WTC11 (cell line): ENCODE results near the gene GCM1.
"Not testable (repeated sequence)": the region's sequence is repeated elsewhere in the genome, so short reads cannot be mapped to it uniquely, and the experiment has no call there.

Experiments
- AFF4 ChIP-seq: sonication (generic); formaldehyde crosslinking; IDR thresholded peaks from 2 replicates; pipeline ENCODE4 v1.8.1; 2023; ENCODE audit warnings: mild to moderate bottlenecking, missing genetic modification reagents, borderline replicate concordance
- CREB1 ChIP-seq: sonication (generic); formaldehyde crosslinking; IDR thresholded peaks from 2 replicates; pipeline ENCODE4 v1.8.0; 2023; ENCODE audit warnings: mild to moderate bottlenecking, missing genetic modification reagents
- CTCF ChIP-seq: fragments of 200-600 bp; IDR thresholded peaks from 2 replicates; pipeline ENCODE4 v1.8.0; 2022; ENCODE audit warnings: antibody characterized with exemption
- E2F5 ChIP-seq: sonication (generic); formaldehyde crosslinking; IDR thresholded peaks from 2 replicates; pipeline ENCODE4 v1.8.1; 2022; ENCODE audit warnings: mild to moderate bottlenecking, moderate library complexity, missing genetic modification reagents
- FOXK1 ChIP-seq: sonication (generic); formaldehyde crosslinking; IDR thresholded peaks from 2 replicates; pipeline ENCODE4 v1.8.0; 2022; ENCODE audit warnings: mild to moderate bottlenecking, moderate library complexity, missing genetic modification reagents
- IRF2 ChIP-seq: sonication (generic); formaldehyde crosslinking; IDR thresholded peaks from 2 replicates; pipeline ENCODE4 v1.8.0; 2022; ENCODE audit warnings: low read depth, missing genetic modification reagents, borderline replicate concordance
- JAZF1 ChIP-seq: fragments of 250-450 bp; sonication (Bioruptor Pico); IDR thresholded peaks from 2 replicates; pipeline ENCODE4 v1.9.0; 2021; ENCODE audit warnings: moderate library complexity, mild to moderate bottlenecking, inconsistent platforms
- JUN ChIP-seq: sonication (generic); formaldehyde crosslinking; IDR thresholded peaks from 2 replicates; pipeline ENCODE4 v1.8.0; 2023; ENCODE audit warnings: mild to moderate bottlenecking, missing genetic modification reagents
- KAT7 ChIP-seq: sonication (generic); formaldehyde crosslinking; IDR thresholded peaks from 2 replicates; pipeline ENCODE4 v1.8.1; 2023; ENCODE audit warnings: missing genetic modification reagents, mild to moderate bottlenecking, borderline replicate concordance
- SP1 ChIP-seq: sonication (generic); formaldehyde crosslinking; conservative IDR thresholded peaks from 2 replicates; pipeline ENCODE4 v1.8.1; 2022; ENCODE audit warnings: missing genetic modification reagents
- TCF7 ChIP-seq: sonication (generic); formaldehyde crosslinking; IDR thresholded peaks from 2 replicates; pipeline ENCODE4 v1.8.0; 2022; ENCODE audit warnings: mild to moderate bottlenecking, low read depth, missing genetic modification reagents, moderate library complexity
- ZNF219 ChIP-seq: sonication (generic); formaldehyde crosslinking; IDR thresholded peaks from 2 replicates; pipeline ENCODE4 v1.8.0; 2023; ENCODE audit warnings: missing genetic modification reagents, mild to moderate bottlenecking, borderline replicate concordance
- TF ChIP-seq, protein P1 (sequence below): sonication (generic); formaldehyde crosslinking; IDR thresholded peaks from 2 replicates; pipeline ENCODE4 v1.8.0; 2022; ENCODE audit warnings: mild to moderate bottlenecking, missing genetic modification reagents
- TF ChIP-seq, protein P2 (sequence below): sonication (generic); formaldehyde crosslinking; conservative IDR thresholded peaks from 2 replicates; pipeline ENCODE4 v1.8.1; 2022; ENCODE audit warnings: mild to moderate bottlenecking, missing genetic modification reagents

GRCh38 chr6:53155279-53155678, 6.6 kb upstream of the GCM1 start:
- TF ChIP-seq CTCF; E2F5 (CRISPR knock-in tag); TCF7 (CRISPR knock-in tag); KAT7 (CRISPR knock-in tag); JAZF1; IRF2 (CRISPR knock-in tag); CREB1 (CRISPR knock-in tag); ZNF219; AFF4; JUN (CRISPR knock-in tag); SP1 (CRISPR knock-in tag); FOXK1 (CRISPR knock-in tag): not testable (repeated sequence)
- TF ChIP-seq, protein P1, sequence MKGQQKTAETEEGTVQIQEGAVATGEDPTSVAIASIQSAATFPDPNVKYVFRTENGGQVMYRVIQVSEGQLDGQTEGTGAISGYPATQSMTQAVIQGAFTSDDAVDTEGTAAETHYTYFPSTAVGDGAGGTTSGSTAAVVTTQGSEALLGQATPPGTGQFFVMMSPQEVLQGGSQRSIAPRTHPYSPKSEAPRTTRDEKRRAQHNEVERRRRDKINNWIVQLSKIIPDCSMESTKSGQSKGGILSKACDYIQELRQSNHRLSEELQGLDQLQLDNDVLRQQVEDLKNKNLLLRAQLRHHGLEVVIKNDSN (CRISPR knock-in tag), result not testable (repeated sequence)
- TF ChIP-seq, protein P2, sequence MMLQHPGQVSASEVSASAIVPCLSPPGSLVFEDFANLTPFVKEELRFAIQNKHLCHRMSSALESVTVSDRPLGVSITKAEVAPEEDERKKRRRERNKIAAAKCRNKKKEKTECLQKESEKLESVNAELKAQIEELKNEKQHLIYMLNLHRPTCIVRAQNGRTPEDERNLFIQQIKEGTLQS (CRISPR knock-in tag), result not testable (repeated sequence)
